Trophoblast cell (in vitro differentiated cells and primary cell): ENCODE data around the gene C14orf93.

ENCODE experiments used
- DNase-seq, 2 donors: peaks; one replicate each; pipeline ENCODE4 v3.0.0-alpha.2; 2016
- H2AFZ ChIP-seq: 2 replicates; pipeline ENCODE4 v1.6.1; 2013; ENCODE audit warnings: low read length, moderate library complexity, mild to moderate bottlenecking; ENCODE audit not compliant: insufficient read depth, poor library complexity
- H2AK5ac ChIP-seq: 2 replicates; pipeline ENCODE4 v1.6.1; 2013; ENCODE audit warnings: mild to moderate bottlenecking, low read length
- H2BK120ac ChIP-seq: 2 replicates; pipeline ENCODE4 v1.6.1; 2013; ENCODE audit warnings: low read length, mild to moderate bottlenecking, moderate library complexity; ENCODE audit not compliant: insufficient read depth, poor library complexity
- H2BK12ac ChIP-seq: 2 replicates; pipeline ENCODE4 v1.6.1; 2013; ENCODE audit warnings: mild to moderate bottlenecking, low read length, moderate library complexity
- H2BK5ac ChIP-seq: 2 replicates; pipeline ENCODE4 v1.6.1; 2013; ENCODE audit warnings: low read length, low read depth, moderate library complexity, mild to moderate bottlenecking; ENCODE audit not compliant: poor library complexity
- H3K14ac ChIP-seq: 2 replicates; pipeline ENCODE4 v1.6.1; 2013; ENCODE audit warnings: mild to moderate bottlenecking, low read length
- H3K18ac ChIP-seq: 2 replicates; pipeline ENCODE4 v1.6.1; 2013; ENCODE audit warnings: mild to moderate bottlenecking, low read length
- H3K23ac ChIP-seq: 2 replicates; pipeline ENCODE4 v1.6.1; 2013; ENCODE audit warnings: low read length
- H3K27ac ChIP-seq: 2 replicates; pipeline ENCODE4 v1.5.1; 2013; ENCODE audit warnings: low read depth, mild to moderate bottlenecking, inconsistent platforms, low read length, moderate library complexity
- H3K27me3 ChIP-seq: 2 replicates; pipeline ENCODE4 v1.6.1; 2013; ENCODE audit warnings: inconsistent platforms, mild to moderate bottlenecking, low read length, moderate library complexity; ENCODE audit not compliant: insufficient read depth
- H3K36me3 ChIP-seq, 2 experiments: 1 replicate in 1 of 2; 2 replicates in 1 of 2; pipeline ENCODE4 v1.6.1; 2013; ENCODE audit warnings: low read length in 2 of 2, mild to moderate bottlenecking in 2 of 2, moderate library complexity in 1 of 2; ENCODE audit not compliant: insufficient read depth in 2 of 2, control insufficient read depth in 1 of 2
- H3K4ac ChIP-seq: 2 replicates; pipeline ENCODE4 v1.6.1; 2013; ENCODE audit warnings: low read depth, mild to moderate bottlenecking, low read length, moderate library complexity
- H3K4me1 ChIP-seq, 2 experiments: 1 replicate in 1 of 2; 2 replicates in 1 of 2; pipeline ENCODE4 v1.6.1; 2013; ENCODE audit warnings: low read length in 2 of 2, mild to moderate bottlenecking in 2 of 2, moderate library complexity in 1 of 2; ENCODE audit not compliant: insufficient read depth in 2 of 2, control insufficient read depth in 1 of 2
- H3K4me2 ChIP-seq: 2 replicates; pipeline ENCODE4 v1.6.1; 2013; ENCODE audit warnings: inconsistent platforms, mild to moderate bottlenecking, low read length, moderate library complexity
- H3K4me3 ChIP-seq: 2 replicates; pipeline ENCODE4 v1.5.1; 2013; ENCODE audit warnings: mild to moderate bottlenecking, low read depth, low read length, inconsistent platforms
- H3K79me1 ChIP-seq: one replicate; pipeline ENCODE4 v1.6.1; 2013; ENCODE audit warnings: low read length
- H3K79me2 ChIP-seq: 2 replicates; pipeline ENCODE4 v1.6.1; 2013; ENCODE audit warnings: low read length, mild to moderate bottlenecking; ENCODE audit not compliant: control insufficient read depth, insufficient read depth, poor library complexity
- H3K9ac ChIP-seq: 2 replicates; pipeline ENCODE4 v1.6.1; 2013; ENCODE audit warnings: mild to moderate bottlenecking, low read length
- H3K9me3 ChIP-seq: 2 replicates; pipeline ENCODE4 v1.6.1; 2013; ENCODE audit warnings: low read depth, mild to moderate bottlenecking, control low read depth, inconsistent platforms, low read length; ENCODE audit not compliant: insufficient read depth
- H4K12ac ChIP-seq: 2 replicates; pipeline ENCODE4 v1.6.1; 2013; ENCODE audit warnings: low read depth, mild to moderate bottlenecking, low read length, moderate library complexity
- H4K8ac ChIP-seq: 2 replicates; pipeline ENCODE4 v1.6.1; 2013; ENCODE audit warnings: low read depth, mild to moderate bottlenecking, low read length, moderate library complexity
- H4K91ac ChIP-seq: one replicate; pipeline ENCODE4 v1.6.1; 2013; ENCODE audit warnings: low read depth, mild to moderate bottlenecking, low read length, moderate library complexity
- WGBS: extraction: QIAGEN DNeasy Blood & Tissue Kit; methylation state at CpG from one replicate; pipeline ENCODE4 v1.1.7; 2013; ENCODE audit warnings: missing lambda C conversion rate; ENCODE audit not compliant: insufficient read length, insufficient coverage; ENCODE audit errors: extremely low coverage; 5-methylcytosine and 5-hydroxymethylcytosine counted together

The C14orf93 gene

DNA sequence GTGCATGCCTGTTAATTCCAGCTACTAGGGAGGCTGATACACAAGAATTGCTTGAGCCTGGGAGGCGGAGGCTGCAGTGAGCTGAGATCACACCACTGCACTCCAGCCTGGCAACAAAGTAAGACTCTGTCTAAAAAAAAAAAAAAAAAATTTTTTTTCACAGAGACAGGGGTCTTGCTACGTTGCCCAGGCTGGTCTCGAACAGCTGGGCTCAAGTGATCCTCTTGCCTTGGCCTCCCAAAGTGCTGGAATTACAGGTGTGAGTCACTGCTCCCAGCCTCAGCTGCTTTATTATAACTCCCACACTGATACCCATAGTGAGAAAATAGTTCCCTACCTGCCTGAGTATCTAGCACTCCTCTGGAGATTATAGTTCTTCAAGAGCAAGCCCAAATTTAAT is 64.3 kb downstream of the C14orf93 start:
- WGBS = no CpG with 5 or more reads among the region's 3 CpGs
- H2BK120ac ChIP-seq = no peak overlapping the region
- H3K4me2 ChIP-seq = no peak overlapping the region
- H4K8ac ChIP-seq = no peak overlapping the region
- no peak overlapping the region for H2AFZ ChIP-seq
- H3K14ac ChIP-seq = no peak overlapping the region
- DNase-seq = no peak
- H4K12ac ChIP-seq = no peak overlapping the region
- no peak overlapping the region for H2BK12ac ChIP-seq
- no peak overlapping the region for H3K18ac ChIP-seq
- H3K27ac ChIP-seq = no peak overlapping the region
- H3K36me3 ChIP-seq = peaks cover 18 to 21% of the 10 kb centered on the region in 2 experiments
- H3K9ac ChIP-seq = no peak overlapping the region
- H4K91ac ChIP-seq = no peak overlapping the region
- no peaks in the 10 kb centered on the region for H3K4me1 ChIP-seq
- H3K79me2 ChIP-seq = no peaks in the 10 kb centered on the region
- H3K9me3 ChIP-seq = no peaks in the 10 kb centered on the region
- H3K4me3 ChIP-seq = no peak overlapping the region
- H3K27me3 ChIP-seq = no peaks in the 10 kb centered on the region
- no peak overlapping the region for H2AK5ac ChIP-seq
- no peak overlapping the region for H3K23ac ChIP-seq
- H2BK5ac ChIP-seq = no peak overlapping the region
- no peak overlapping the region for H3K4ac ChIP-seq
- no peaks in the 10 kb centered on the region for H3K79me1 ChIP-seq

DNA sequence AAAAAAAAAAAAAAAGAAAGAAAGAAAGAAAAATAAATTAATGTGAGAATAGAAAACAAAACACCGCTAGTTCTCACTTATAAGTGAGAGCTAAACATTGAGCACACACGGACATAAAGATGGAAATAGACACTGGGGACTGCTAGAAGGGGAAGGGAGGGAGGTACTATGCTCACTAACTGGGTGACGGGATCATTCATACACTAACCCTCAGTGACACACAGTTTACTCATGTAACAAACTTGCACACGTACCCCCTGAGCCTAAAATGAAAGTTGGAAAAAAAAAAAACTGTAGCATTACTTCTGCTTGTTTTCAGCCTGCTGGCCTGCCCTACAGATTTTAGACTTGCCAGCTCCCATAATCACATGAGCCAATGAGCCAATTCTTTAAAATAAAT is 70.3 kb downstream of the C14orf93 start:
- no peak overlapping the region for H2AK5ac ChIP-seq
- H3K79me2 ChIP-seq = no peaks in the 10 kb centered on the region
- H3K9me3 ChIP-seq = no peaks in the 10 kb centered on the region
- no peak overlapping the region for H2BK12ac ChIP-seq
- no peak overlapping the region for H3K4me2 ChIP-seq
- DNase-seq = no peak
- no peak overlapping the region for H4K91ac ChIP-seq
- H2BK5ac ChIP-seq = no peak overlapping the region
- no peak overlapping the region for H3K27ac ChIP-seq
- no peaks in the 10 kb centered on the region for H3K27me3 ChIP-seq
- no peak overlapping the region for H2BK120ac ChIP-seq
- no peaks in the 10 kb centered on the region for H3K79me1 ChIP-seq
- H3K18ac ChIP-seq = no peak overlapping the region
- WGBS = no CpG with 5 or more reads among the region's 4 CpGs
- no peak overlapping the region for H3K4ac ChIP-seq
- no peak overlapping the region for H3K4me3 ChIP-seq
- H3K9ac ChIP-seq = no peak overlapping the region
- H3K23ac ChIP-seq = no peak overlapping the region
- H4K8ac ChIP-seq = no peak overlapping the region
- H3K4me1 ChIP-seq = no peaks in the 10 kb centered on the region
- H3K14ac ChIP-seq = no peak overlapping the region
- no peak overlapping the region for H2AFZ ChIP-seq
- H3K36me3 ChIP-seq = peaks cover 2 to 4% of the 10 kb centered on the region in 2 experiments
- no peak overlapping the region for H4K12ac ChIP-seq
